Stimulated activated CD8-positive, alpha-beta memory T cell treated with anti-CD3 and anti-CD28 coated beads, Interleukin-12 subunit alpha, Interleukin-12 subunit beta, amount 100 ng/mL, for 24 hours (primary cell): ENCODE results near the gene OAF.

Source experiments
- DNase-seq: peaks from one replicate; pipeline ENCODE4 v3.0.0-alpha.2; 2020; ENCODE audit errors: extremely low read depth

Gene OAF

GRCh38 chr11:120222916-120223315 is 12.1 kb downstream of the OAF start:
- no peak for DNase-seq

- no peak for DNase-seq
Measured at GRCh38 chr11:120223793-120224192, 13.0 kb downstream of the OAF start.

- no peak for DNase-seq
Measured at GRCh38 chr11:120224361-120224760, 13.5 kb downstream of the OAF start.

- no peak for DNase-seq
Measured at GRCh38 chr11:120224972-120225909, 14.4 kb downstream of the OAF start.

GRCh38 chr11:120226242-120226641 is 15.4 kb downstream of the OAF start:
- DNase-seq: no peak

- no peak for DNase-seq
Measured at GRCh38 chr11:120226714-120227113, 15.9 kb downstream of the OAF start.

GRCh38 chr11:120227228-120227852 is 16.5 kb downstream of the OAF start:
- DNase-seq: no peak

- no peak for DNase-seq
Measured at GRCh38 chr11:120228794-120229384, 18.1 kb downstream of the OAF start.

- DNase-seq: no peak
Measured at GRCh38 chr11:120229451-120230424, 18.9 kb downstream of the OAF start.

GRCh38 chr11:120230433-120231071 is 19.7 kb downstream of the OAF start:
- no peak for DNase-seq

- DNase-seq: no peak
Measured at GRCh38 chr11:120231963-120232362, 21.1 kb downstream of the OAF start.

GRCh38 chr11:120233207-120233803 is 22.5 kb downstream of the OAF start:
- DNase-seq: no peak

GRCh38 chr11:120235024-120235628 is 24.3 kb downstream of the OAF start:
- peak; percentile 17 for DNase-seq

- no peak for DNase-seq
Measured at GRCh38 chr11:120236169-120237107, 25.6 kb downstream of the OAF start.

- DNase-seq: no peak
Measured at GRCh38 chr11:120238968-120239620, 28.3 kb downstream of the OAF start.

- no peak for DNase-seq
Measured at GRCh38 chr11:120239713-120240640, 29.1 kb downstream of the OAF start, which contains the start of gene POU2F3. TSS of gene POU2F3 (plus strand) at chr11:120240140. CDS start at chr11:120240344, 204 bp downstream.

GRCh38 chr11:120240866-120241265 is 30.0 kb downstream of the OAF start:
- no peak for DNase-seq
